Glomerular visceral epithelial cell (primary cell): ENCODE data around the gene ARRB1.
"Not testable (repeated sequence)": the region's sequence is repeated elsewhere in the genome, so short reads cannot be mapped to it uniquely, and the experiment has no call there.

Source experiments
- DNase-seq: peaks from one replicate; pipeline ENCODE4 v3.0.0-alpha.2; 2016; ENCODE audit errors: extremely low spot score

Gene ARRB1

GRCh38 chr11:75324189-75324588 is 27.3 kb downstream of the ARRB1 start:
- no peak for DNase-seq

DNA sequence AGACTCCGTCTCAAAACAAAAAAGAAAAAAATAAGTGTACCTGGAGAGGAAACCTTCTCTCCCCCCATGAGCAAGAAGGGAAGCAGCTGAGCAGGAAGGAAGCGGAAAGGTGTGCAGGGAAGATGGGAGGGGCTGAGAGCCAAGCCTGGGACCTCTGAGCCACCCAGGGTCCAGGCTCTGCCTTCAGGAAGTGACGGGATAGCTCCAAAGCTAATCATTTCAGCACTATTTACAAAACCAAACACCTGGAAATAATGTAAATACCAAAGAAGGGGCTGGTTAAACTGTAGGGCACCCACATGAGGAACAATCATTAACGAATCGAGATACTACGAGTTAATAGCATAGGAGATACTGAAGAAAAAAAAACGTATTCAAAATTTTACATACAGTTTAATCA is 27.9 kb downstream of the ARRB1 start:
- no peak for DNase-seq

GRCh38 chr11:75320643-75321042 is 30.8 kb downstream of the ARRB1 start:
- no peak for DNase-seq

- no peak for DNase-seq
Observed at GRCh38 chr11:75320046-75320618, 31.3 kb downstream of the ARRB1 start.

GRCh38 chr11:75319035-75319877 is 32.2 kb downstream of the ARRB1 start:
- no peak for DNase-seq

- no peak for DNase-seq
Observed at GRCh38 chr11:75317446-75318122, 33.9 kb downstream of the ARRB1 start.

DNA sequence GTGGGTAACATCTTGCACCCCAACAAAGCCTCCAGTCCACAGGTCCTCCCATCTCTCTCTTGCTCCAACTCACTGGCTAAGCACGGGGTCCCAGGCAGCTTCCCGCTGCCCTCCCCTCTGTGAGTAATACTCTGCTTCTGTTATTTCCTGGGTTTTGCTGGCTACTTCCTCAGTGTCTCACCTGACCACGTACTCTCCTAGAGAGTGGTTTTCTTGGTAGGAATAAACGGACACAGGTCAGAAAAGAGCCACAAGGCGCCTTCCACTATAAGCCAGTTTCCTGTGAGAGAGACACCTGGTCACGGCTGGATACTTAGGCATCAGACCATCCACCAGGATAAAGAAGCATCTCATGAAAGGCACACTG is 36.0 kb downstream of the ARRB1 start:
- DNase-seq, result no peak

DNA sequence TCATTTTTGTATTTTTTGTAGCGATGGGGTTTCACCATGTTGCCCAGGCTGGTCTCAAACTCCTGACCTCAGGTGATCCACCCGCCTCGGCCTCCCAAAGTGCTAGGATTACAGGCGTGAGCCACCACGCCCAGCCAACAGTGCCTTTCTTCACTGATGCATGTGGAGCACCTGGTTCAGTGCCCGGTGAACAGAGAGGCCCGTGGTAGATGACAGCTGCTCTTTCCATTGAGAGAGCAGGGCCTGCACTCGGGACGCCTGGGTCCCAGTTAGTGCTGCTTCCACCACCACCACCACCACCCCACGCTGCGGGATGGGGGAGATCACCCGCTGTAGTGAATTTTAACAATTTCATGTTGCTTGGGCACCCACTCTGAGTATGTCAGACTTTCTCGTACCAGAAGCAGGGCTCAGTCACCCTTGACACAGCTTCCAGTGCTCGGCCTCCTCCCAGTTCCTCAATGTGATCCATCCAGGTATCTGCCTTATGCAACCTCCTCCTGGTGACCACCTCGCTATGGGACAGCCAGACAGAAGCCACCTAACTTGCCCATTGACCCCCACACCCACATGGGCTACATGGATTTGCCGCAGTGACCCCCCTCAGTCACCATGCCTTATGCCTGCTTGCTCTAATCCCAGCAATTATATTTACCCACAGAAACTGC is 36.6 kb downstream of the ARRB1 start:
- no peak for DNase-seq

- DNase-seq, result no peak
Observed at GRCh38 chr11:75313513-75314272, 37.8 kb downstream of the ARRB1 start.

DNA sequence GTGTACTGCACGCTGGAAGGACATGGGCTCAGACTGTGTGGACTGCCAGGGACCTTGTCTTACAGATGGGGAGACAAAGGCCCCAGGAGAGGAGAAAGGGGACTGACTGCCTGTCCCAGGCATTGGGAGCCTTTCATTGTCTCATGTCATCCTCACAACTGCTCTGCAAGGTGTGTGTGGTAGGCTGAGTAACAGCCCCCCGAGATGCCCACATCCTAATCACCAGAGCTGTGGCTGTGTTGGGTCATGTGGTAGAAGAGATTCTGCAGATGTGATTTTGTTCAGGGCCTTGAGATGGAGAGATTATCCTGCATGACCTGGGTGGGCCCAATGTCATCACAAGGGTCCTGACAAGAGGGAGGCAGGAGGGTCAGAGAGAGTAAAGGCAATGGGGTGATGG is 39.1 kb downstream of the ARRB1 start:
- DNase-seq, result no peak

GRCh38 chr11:75311858-75312288 is 39.6 kb downstream of the ARRB1 start:
- no peak for DNase-seq

- no peak for DNase-seq
Observed at GRCh38 chr11:75308986-75309385, 42.5 kb downstream of the ARRB1 start.

DNA sequence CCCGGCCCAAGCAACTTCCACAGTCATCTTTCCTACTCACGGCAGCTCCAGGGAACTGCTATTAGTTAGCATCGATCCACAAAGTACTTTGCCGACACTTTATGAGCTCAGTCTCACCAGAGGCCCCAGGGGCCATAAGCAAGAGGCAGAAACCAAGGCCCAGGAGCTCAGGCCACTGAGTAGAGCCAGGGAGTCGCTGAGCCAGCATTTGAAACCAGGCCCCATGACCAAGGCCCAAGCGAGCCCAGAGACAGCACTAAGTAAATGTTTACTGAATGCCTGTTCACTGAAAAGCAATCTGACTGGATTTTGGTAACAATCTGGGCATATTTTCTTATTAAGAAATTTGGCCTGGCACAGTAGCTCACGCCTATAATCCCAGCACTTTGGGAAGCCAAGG is 43.3 kb downstream of the ARRB1 start:
- no peak for DNase-seq

DNA sequence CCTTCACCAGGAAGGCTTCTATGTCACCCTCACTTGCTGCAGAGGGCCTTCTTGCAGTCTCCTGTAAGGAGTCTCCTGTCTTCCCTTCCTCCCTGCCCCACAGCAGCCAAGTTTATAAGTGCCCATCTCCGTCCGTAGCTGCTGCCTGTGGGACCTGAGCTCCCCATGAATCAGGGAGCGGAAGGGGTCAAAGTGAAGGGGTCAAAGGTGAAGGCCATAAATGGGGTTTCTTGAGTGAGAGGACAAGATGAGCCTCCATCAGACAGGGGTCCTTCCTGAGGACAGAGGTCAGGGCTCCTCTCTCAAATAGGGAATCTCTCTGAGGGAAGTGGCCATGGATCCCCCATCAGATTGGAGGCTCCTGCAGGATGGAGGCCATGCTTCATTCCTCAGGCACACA is 44.4 kb downstream of the ARRB1 start:
- no peak for DNase-seq

- no peak for DNase-seq
Observed at GRCh38 chr11:75306529-75306928, 44.9 kb downstream of the ARRB1 start.

GRCh38 chr11:75305993-75306392 is 45.5 kb downstream of the ARRB1 start:
- no peak for DNase-seq

DNA sequence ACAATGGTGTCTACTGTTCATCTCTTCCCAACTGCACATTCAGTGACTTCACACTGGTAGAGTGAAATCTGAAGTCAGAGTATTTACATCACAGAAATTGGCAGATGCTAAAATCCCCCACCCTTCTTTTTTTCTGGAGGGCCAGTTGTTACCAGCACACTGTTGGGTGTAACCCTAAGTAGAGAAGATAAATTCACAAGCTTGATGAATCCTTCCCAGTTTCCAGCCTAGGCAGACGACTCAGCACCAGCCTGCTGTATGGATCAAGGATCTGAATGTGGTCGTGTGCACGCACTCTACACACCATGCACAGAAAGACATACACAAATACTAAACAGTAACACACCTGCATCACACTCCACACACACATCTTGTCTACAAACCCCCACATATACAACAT is 46.0 kb downstream of the ARRB1 start:
- no peak for DNase-seq

GRCh38 chr11:75304941-75305340 is 46.5 kb downstream of the ARRB1 start:
- not testable (repeated sequence) for DNase-seq

GRCh38 chr11:75303544-75304224 is 47.8 kb downstream of the ARRB1 start:
- DNase-seq, result no peak

GRCh38 chr11:75302371-75302770 is 49.1 kb downstream of the ARRB1 start:
- no peak for DNase-seq
